HG03565 (cell line): ENCODE measurements around the gene DMXL1.
"Not testable (repeated sequence)": the region's sequence is repeated elsewhere in the genome, so short reads cannot be mapped to it uniquely, and the experiment has no call there.

Experiments used
- ATAC-seq: cut with Tn5 transposase; IDR thresholded peaks from one replicate; pipeline ENCODE4 v1.9.1; 2021; ENCODE audit warnings: mild to moderate bottlenecking, moderate library complexity; ENCODE audit not compliant: unreplicated experiment

Gene DMXL1

GRCh38 chr5:119191944-119192343, 121.1 kb downstream of the DMXL1 start:
- ATAC-seq: no peak

- no peak for ATAC-seq
Measured at GRCh38 chr5:119200795-119201194, 129.9 kb downstream of the DMXL1 start.

DNA sequence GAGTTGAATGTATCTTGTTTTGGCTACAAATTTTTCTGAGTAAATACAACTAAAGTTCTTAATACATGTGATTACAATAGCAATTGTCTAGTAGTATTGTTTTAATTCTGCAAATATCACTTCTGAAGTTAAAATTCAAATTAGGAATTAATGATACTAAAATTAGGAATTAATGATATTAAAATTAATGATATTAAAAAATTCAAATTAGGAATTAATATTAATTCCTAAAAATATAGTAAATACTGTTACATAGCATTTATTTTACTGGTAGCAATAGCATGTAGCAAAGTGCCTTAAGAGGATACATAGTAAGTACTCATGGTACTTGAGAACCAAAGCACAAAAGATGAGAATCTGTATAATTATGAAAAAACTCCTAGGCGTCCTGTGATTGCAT, 136.2 kb downstream of the DMXL1 start:
- ATAC-seq: no peak

- no peak for ATAC-seq
Measured at GRCh38 chr5:119212026-119212425, 141.1 kb downstream of the DMXL1 start.

GRCh38 chr5:119212676-119213075, 141.8 kb downstream of the DMXL1 start:
- no peak for ATAC-seq

DNA sequence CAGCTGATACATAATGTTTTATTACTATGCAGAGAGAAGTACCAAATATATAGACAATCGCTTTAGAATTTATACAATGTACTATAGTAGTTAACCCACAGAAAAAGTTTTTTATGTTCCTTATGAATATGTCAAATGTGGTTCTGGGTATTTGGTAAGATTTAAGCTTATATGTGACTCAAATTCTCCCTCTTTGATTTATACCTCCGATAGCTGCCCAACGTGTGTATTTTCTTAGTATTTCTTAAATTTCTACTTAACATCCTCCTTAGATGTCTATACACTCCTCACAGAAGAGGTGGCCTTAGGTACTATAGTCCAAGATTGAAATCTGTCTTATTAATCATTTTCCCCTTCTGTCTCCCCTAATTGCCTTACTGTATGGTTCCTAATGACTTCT, 146.3 kb downstream of the DMXL1 start:
- ATAC-seq: no peak

GRCh38 chr5:119218830-119219782, 148.2 kb downstream of the DMXL1 start:
- ATAC-seq: no peak

DNA sequence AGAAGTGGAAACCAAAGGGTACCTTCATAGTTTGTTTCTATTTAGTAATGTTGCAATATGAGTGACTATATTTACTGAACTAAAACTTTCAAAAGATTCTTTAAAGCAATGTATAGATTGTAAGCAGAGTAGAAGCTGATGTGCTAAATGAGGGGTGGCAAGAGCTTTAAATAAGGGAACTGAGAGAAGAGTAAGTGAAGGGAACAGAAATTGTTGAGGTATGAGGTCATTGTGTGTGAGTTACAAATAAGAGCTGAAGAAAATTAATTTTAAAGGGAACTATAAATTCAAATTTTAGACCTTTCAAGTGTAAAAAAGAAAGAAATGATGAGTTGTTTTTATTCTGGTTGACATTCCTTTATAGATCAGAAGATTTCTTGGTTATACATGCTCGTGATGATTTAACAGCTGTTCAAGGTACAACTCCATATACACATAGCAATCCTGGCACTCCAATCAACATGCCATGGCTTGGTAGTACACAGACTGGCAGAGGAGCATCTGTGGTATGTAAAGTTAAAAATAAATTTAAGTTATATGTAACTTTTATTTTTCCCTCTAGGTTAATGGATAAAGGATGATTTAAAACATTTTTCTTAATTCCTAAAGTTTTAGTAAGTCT, 149.8 kb downstream of the DMXL1 start:
- peak; percentile 94 for ATAC-seq

GRCh38 chr5:119221330-119221729, 150.4 kb downstream of the DMXL1 start:
- ATAC-seq: no peak

DNA sequence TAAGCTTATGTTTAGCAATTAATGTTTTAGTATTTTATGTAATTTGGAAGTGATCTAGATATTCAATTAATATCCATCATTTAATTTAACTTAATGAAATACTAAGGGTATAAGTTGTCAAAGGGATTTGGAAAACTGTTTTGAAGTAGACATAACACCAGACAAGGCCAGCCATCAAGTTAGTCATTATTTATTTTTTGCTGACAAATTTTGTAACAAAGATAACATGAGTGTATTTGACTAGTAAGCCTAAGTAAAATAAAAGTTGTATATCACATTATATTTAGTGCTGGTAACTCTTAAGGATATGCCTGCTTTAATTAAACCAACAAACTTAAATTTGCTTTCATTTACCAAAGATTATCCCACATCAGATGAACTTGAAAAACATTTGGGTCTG, 159.1 kb downstream of the DMXL1 start:
- ATAC-seq: no peak

DNA sequence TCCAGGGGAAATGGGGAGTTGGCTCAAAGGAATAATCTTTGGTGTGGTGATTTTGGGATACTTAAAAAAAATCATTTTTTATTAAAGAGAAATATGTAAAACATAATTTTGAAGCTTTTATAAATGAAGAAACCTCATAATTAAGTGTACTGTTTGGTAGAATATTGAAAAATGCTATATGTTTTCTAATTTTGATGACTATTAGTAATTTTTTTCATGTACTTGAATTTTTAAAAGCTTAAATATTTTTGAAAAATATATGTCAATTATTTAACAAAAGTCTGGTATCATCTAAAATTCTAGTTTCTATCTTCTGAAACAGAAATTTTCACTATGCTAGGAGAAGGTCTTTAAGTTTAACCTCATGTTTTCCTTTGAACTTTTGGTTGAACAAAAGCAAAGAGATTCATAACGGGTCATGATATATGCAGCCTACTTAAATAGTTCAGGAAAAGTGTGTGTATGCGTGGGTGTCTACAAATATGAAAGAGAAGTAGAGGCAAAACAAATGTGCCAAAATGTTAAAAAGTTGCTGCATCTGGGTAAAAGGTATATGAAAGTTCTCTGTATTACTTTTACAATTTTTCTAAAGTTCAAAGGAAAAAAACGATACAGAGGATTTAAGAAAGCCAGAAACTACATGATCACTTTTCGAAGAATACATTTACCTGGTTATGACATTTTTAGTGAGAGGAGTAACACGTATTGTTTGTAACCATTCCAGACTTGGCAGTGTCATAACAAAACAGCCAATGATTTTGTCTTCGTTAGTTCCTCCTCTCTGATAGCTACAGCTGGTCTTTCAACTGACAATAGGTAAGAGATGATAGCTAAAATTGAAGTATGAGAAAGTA, 167.6 kb downstream of the DMXL1 start:
- no peak for ATAC-seq

DNA sequence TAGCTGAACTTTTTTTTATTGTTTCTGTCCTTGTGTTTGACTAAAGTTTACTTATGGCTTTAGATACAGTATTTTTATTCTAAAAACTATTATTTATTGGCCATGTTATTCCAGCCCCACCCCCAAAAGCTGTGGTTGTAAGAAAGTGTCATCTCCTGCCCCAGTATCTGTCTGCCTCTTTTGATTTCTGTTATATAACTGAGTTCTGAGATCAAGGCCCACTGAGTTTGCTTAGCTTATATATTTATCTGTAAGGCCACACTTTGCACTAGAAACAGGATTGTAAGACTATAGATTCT, 168.2 kb downstream of the DMXL1 start:
- no peak for ATAC-seq

DNA sequence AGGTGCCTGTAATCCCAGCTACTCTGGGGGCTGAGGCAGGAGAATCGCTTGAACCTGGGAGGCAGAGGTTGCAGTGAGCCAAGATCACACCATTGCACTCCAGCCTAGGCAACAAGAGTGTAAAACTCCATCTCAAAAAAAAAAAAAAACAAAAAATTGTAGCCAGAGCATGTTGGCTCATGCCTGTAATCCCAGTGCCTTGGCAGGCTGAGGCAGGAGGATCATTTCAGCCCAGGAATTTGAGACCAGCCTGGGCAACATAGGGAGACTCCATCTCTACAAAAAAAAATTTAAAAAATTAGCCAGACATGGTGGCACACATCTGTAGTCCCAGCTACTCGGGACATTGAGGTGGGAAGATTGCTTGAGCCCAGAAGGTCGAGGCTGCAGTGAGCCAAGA, 168.9 kb downstream of the DMXL1 start:
- ATAC-seq: not testable (repeated sequence)

DNA sequence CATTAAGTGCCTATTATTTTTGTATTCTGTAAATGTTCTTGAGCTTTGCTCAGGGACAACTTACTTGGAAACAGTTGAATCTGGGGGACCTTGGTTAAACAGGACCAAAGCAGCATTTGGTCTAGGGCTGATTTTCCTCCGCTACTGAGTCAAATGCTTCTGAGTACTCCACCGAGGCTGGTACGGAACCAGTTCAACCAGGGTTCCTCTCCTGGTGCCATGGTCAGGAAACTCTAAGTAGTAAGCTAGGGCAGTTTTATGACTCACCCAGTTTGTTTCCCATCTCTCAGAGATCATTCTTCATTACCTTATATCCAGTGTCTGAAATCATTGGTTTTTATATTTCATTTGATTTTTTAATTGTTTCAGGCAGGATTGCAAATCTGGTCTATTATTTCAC, 173.0 kb downstream of the DMXL1 start:
- no peak for ATAC-seq

GRCh38 chr5:119250946-119251901, 180.3 kb downstream of the DMXL1 start:
- ATAC-seq: no peak

- no peak for ATAC-seq
Measured at GRCh38 chr5:119255571-119256356, 184.9 kb downstream of the DMXL1 start.

- ATAC-seq: no peak
Measured at GRCh38 chr5:119257613-119258012, 186.7 kb downstream of the DMXL1 start.

- no peak for ATAC-seq
Measured at GRCh38 chr5:119263639-119264038, 192.8 kb downstream of the DMXL1 start.

DNA sequence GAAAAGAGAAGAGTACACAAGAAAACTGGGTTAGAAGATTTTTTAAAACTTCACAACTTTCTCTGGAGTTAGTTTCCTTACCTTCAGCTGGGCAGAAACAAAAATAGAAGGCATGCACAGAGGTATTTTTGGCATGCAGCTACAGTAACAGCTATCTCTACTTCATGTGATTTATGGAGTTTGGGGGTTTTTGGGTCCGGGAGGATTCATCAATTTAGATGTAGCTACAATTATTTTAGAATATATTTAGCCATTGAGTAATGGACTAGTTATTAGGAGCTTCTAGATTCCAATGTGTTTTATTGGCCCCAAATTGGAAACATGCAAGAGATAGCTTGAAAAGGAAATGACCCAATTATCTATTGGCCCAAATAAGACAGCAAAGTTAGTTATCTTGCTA, 193.3 kb downstream of the DMXL1 start:
- no peak for ATAC-seq

GRCh38 chr5:119267958-119268386, 197.1 kb downstream of the DMXL1 start:
- ATAC-seq: peak; percentile 69
